LNCAP (cell line): ENCODE data around the gene ARL11.

ENCODE experiments used
- CTCF ChIP-seq: fragments of 450-650 bp; IDR thresholded peaks from 2 replicates; pipeline ENCODE4 v1.5.1; 2017; ENCODE audit warnings: mild to moderate bottlenecking

The ARL11 gene

GRCh38 chr13:49627831-49628652, at the start of gene ARL11:
Gene ARL11, plus strand, starts transcription at chr13:49628507. Its CDS starts 1,941 bp downstream, at chr13:49630448.
- TF ChIP-seq CTCF: no peak

GRCh38 chr13:49579501-49579900, 48.8 kb upstream of the ARL11 start:
- no peak for TF ChIP-seq CTCF

- TF ChIP-seq CTCF: no peak
These were observed 47.2 kb upstream of the ARL11 start for GRCh38 chr13:49580980-49581680.

GRCh38 chr13:49584771-49585182, 43.5 kb upstream of the ARL11 start:
- no peak for TF ChIP-seq CTCF

GRCh38 chr13:49585220-49586157, 42.8 kb upstream of the ARL11 start, which contains the start of gene RCBTB1:
Gene RCBTB1, minus strand, starts transcription at chr13:49585558. Its CDS starts 18,279 bp downstream, at chr13:49567279.
- TF ChIP-seq CTCF: no peak

GRCh38 chr13:49586717-49587116, 41.6 kb upstream of the ARL11 start:
- no peak for TF ChIP-seq CTCF

GRCh38 chr13:49587311-49587847, 40.9 kb upstream of the ARL11 start:
- TF ChIP-seq CTCF: no peak
